Trophoblast cell (in vitro differentiated cells and primary cell): ENCODE data around the gene PIGO.
A peak's percentile ranks its signal among the peaks of the same experiment; 100 is the strongest.

ENCODE experiments used
- DNase-seq, 2 donors: peaks; one replicate each; pipeline ENCODE4 v3.0.0-alpha.2; 2016
- H2AFZ ChIP-seq: 2 replicates; pipeline ENCODE4 v1.6.1; 2013; ENCODE audit warnings: low read length, moderate library complexity, mild to moderate bottlenecking; ENCODE audit not compliant: insufficient read depth, poor library complexity
- H2AK5ac ChIP-seq: 2 replicates; pipeline ENCODE4 v1.6.1; 2013; ENCODE audit warnings: mild to moderate bottlenecking, low read length
- H2BK120ac ChIP-seq: 2 replicates; pipeline ENCODE4 v1.6.1; 2013; ENCODE audit warnings: low read length, mild to moderate bottlenecking, moderate library complexity; ENCODE audit not compliant: insufficient read depth, poor library complexity
- H2BK12ac ChIP-seq: 2 replicates; pipeline ENCODE4 v1.6.1; 2013; ENCODE audit warnings: mild to moderate bottlenecking, low read length, moderate library complexity
- H2BK5ac ChIP-seq: 2 replicates; pipeline ENCODE4 v1.6.1; 2013; ENCODE audit warnings: low read length, low read depth, moderate library complexity, mild to moderate bottlenecking; ENCODE audit not compliant: poor library complexity
- H3K14ac ChIP-seq: 2 replicates; pipeline ENCODE4 v1.6.1; 2013; ENCODE audit warnings: mild to moderate bottlenecking, low read length
- H3K18ac ChIP-seq: 2 replicates; pipeline ENCODE4 v1.6.1; 2013; ENCODE audit warnings: mild to moderate bottlenecking, low read length
- H3K23ac ChIP-seq: 2 replicates; pipeline ENCODE4 v1.6.1; 2013; ENCODE audit warnings: low read length
- H3K27ac ChIP-seq: 2 replicates; pipeline ENCODE4 v1.5.1; 2013; ENCODE audit warnings: low read depth, mild to moderate bottlenecking, inconsistent platforms, low read length, moderate library complexity
- H3K27me3 ChIP-seq: 2 replicates; pipeline ENCODE4 v1.6.1; 2013; ENCODE audit warnings: inconsistent platforms, mild to moderate bottlenecking, low read length, moderate library complexity; ENCODE audit not compliant: insufficient read depth
- H3K36me3 ChIP-seq, 2 experiments: 1 replicate in 1 of 2; 2 replicates in 1 of 2; pipeline ENCODE4 v1.6.1; 2013; ENCODE audit warnings: low read length in 2 of 2, mild to moderate bottlenecking in 2 of 2, moderate library complexity in 1 of 2; ENCODE audit not compliant: insufficient read depth in 2 of 2, control insufficient read depth in 1 of 2
- H3K4ac ChIP-seq: 2 replicates; pipeline ENCODE4 v1.6.1; 2013; ENCODE audit warnings: low read depth, mild to moderate bottlenecking, low read length, moderate library complexity
- H3K4me1 ChIP-seq, 2 experiments: 1 replicate in 1 of 2; 2 replicates in 1 of 2; pipeline ENCODE4 v1.6.1; 2013; ENCODE audit warnings: low read length in 2 of 2, mild to moderate bottlenecking in 2 of 2, moderate library complexity in 1 of 2; ENCODE audit not compliant: insufficient read depth in 2 of 2, control insufficient read depth in 1 of 2
- H3K4me2 ChIP-seq: 2 replicates; pipeline ENCODE4 v1.6.1; 2013; ENCODE audit warnings: inconsistent platforms, mild to moderate bottlenecking, low read length, moderate library complexity
- H3K4me3 ChIP-seq: 2 replicates; pipeline ENCODE4 v1.5.1; 2013; ENCODE audit warnings: mild to moderate bottlenecking, low read depth, low read length, inconsistent platforms
- H3K79me1 ChIP-seq: one replicate; pipeline ENCODE4 v1.6.1; 2013; ENCODE audit warnings: low read length
- H3K79me2 ChIP-seq: 2 replicates; pipeline ENCODE4 v1.6.1; 2013; ENCODE audit warnings: low read length, mild to moderate bottlenecking; ENCODE audit not compliant: control insufficient read depth, insufficient read depth, poor library complexity
- H3K9ac ChIP-seq: 2 replicates; pipeline ENCODE4 v1.6.1; 2013; ENCODE audit warnings: mild to moderate bottlenecking, low read length
- H3K9me3 ChIP-seq: 2 replicates; pipeline ENCODE4 v1.6.1; 2013; ENCODE audit warnings: low read depth, mild to moderate bottlenecking, control low read depth, inconsistent platforms, low read length; ENCODE audit not compliant: insufficient read depth
- H4K12ac ChIP-seq: 2 replicates; pipeline ENCODE4 v1.6.1; 2013; ENCODE audit warnings: low read depth, mild to moderate bottlenecking, low read length, moderate library complexity
- H4K8ac ChIP-seq: 2 replicates; pipeline ENCODE4 v1.6.1; 2013; ENCODE audit warnings: low read depth, mild to moderate bottlenecking, low read length, moderate library complexity
- H4K91ac ChIP-seq: one replicate; pipeline ENCODE4 v1.6.1; 2013; ENCODE audit warnings: low read depth, mild to moderate bottlenecking, low read length, moderate library complexity
- WGBS: extraction: QIAGEN DNeasy Blood & Tissue Kit; methylation state at CpG from one replicate; pipeline ENCODE4 v1.1.7; 2013; ENCODE audit warnings: missing lambda C conversion rate; ENCODE audit not compliant: insufficient read length, insufficient coverage; ENCODE audit errors: extremely low coverage; 5-methylcytosine and 5-hydroxymethylcytosine counted together

Gene PIGO

GRCh38 chr9:35105126-35105525 is 8.7 kb upstream of the PIGO start:
- Histone ChIP-seq H3K9ac (no peak overlapping the region), H3K4me3 (no peak overlapping the region), H3K79me2 (peaks cover 5% of the 10 kb centered on the region), H2AFZ (no peak overlapping the region), H4K91ac (no peak overlapping the region), H3K23ac (no peak overlapping the region), H2BK120ac (no peak overlapping the region), H4K8ac (no peak overlapping the region), H3K4ac (no peak overlapping the region), H3K27me3 (no peaks in the 10 kb centered on the region), H2BK5ac (no peak overlapping the region), H3K4me2 (no peak overlapping the region), H3K9me3 (no peaks in the 10 kb centered on the region), H3K79me1 (peaks cover 4% of the 10 kb centered on the region), H2BK12ac (no peak overlapping the region), H3K4me1 (peaks cover 9 to 14% of the 10 kb centered on the region in 2 experiments), H3K18ac (no peak overlapping the region), H4K12ac (no peak overlapping the region), H2AK5ac (no peak overlapping the region), H3K27ac (no peak overlapping the region), H3K36me3 (peaks cover 56 to 59% of the 10 kb centered on the region in 2 experiments), H3K14ac (no peak overlapping the region)
- WGBS = no CpG with 5 or more reads among the region's 12 CpGs
- no peak for DNase-seq

GRCh38 chr9:35104586-35104985 is 8.2 kb upstream of the PIGO start:
- Histone ChIP-seq H3K23ac (no peak overlapping the region), H2AFZ (no peak overlapping the region), H2BK5ac (no peak overlapping the region), H2BK120ac (no peak overlapping the region), H3K4me2 (no peak overlapping the region), H3K4me1 (peaks cover 8 to 11% of the 10 kb centered on the region in 2 experiments), H3K4me3 (no peak overlapping the region), H3K36me3 (peaks cover 59 to 64% of the 10 kb centered on the region in 2 experiments), H2AK5ac (no peak overlapping the region), H3K27me3 (no peaks in the 10 kb centered on the region), H3K9me3 (no peaks in the 10 kb centered on the region), H3K14ac (no peak overlapping the region), H3K18ac (no peak overlapping the region), H3K79me2 (peaks cover 5% of the 10 kb centered on the region), H4K12ac (no peak overlapping the region), H3K9ac (no peak overlapping the region), H3K4ac (no peak overlapping the region), H3K27ac (no peak overlapping the region), H2BK12ac (no peak overlapping the region), H3K79me1 (peaks cover 4% of the 10 kb centered on the region), H4K8ac (no peak overlapping the region), H4K91ac (no peak overlapping the region)
- WGBS = no CpG with 5 or more reads among the region's 4 CpGs
- no peak for DNase-seq

- Histone ChIP-seq H3K79me2 (peaks cover 5% of the 10 kb centered on the region), H3K27ac (no peak overlapping the region), H3K9ac (no peak overlapping the region), H3K4me1 (peaks cover 8 to 11% of the 10 kb centered on the region in 2 experiments), H3K14ac (no peak overlapping the region), H3K27me3 (no peaks in the 10 kb centered on the region), H3K9me3 (no peaks in the 10 kb centered on the region), H3K23ac (no peak overlapping the region), H2AFZ (no peak overlapping the region), H3K18ac (no peak overlapping the region), H4K8ac (peak overlapping the region; percentile 71), H3K79me1 (peaks cover 4% of the 10 kb centered on the region), H3K36me3 (peaks cover 59 to 65% of the 10 kb centered on the region in 2 experiments), H2BK12ac (no peak overlapping the region), H4K91ac (no peak overlapping the region), H2BK120ac (no peak overlapping the region), H3K4me2 (peak overlapping the region; percentile 96), H3K4me3 (peak overlapping the region; percentile 68), H4K12ac (no peak overlapping the region), H3K4ac (no peak overlapping the region), H2BK5ac (no peak overlapping the region), H2AK5ac (no peak overlapping the region)
- no peak for DNase-seq
- WGBS = no CpG with 5 or more reads among the region's 5 CpGs
These were observed 7.3 kb upstream of the PIGO start for GRCh38 chr9:35103660-35104191.

GRCh38 chr9:35102769-35103659 is 6.6 kb upstream of the PIGO start, which contains the start of gene STOML2:
TSS of gene STOML2 (minus strand) at chr9:35103131. CDS start at chr9:35103094, 37 bp downstream.
- H3K79me1 ChIP-seq = peaks cover 4% of the 10 kb centered on the region
- WGBS = no CpG with 5 or more reads among the region's 57 CpGs

More at GRCh38 chr9:35102769-35103659, 6.6 kb upstream of the PIGO start, which contains the start of gene STOML2:
- H3K23ac ChIP-seq = no peak within 1 kb of the TSS
- H4K12ac ChIP-seq = peak within 1 kb of the TSS; percentile 75
- peak within 1 kb of the TSS; percentile 93 for H4K8ac ChIP-seq
- peak within 1 kb of the TSS; percentile 66 for H3K4ac ChIP-seq
- H4K91ac ChIP-seq = peak within 1 kb of the TSS; percentile 77
- peak within 1 kb of the TSS; percentile 96 for H3K4me2 ChIP-seq
- peak within 1 kb of the TSS; percentile 25 for H2BK120ac ChIP-seq
- peak within 1 kb of the TSS; percentile 92 for H3K9ac ChIP-seq
- H3K36me3 ChIP-seq = peaks cover 53 to 59% of the 10 kb centered on the region in 2 experiments
- H2BK12ac ChIP-seq = no peak within 1 kb of the TSS
- H3K4me1 ChIP-seq = peaks cover 8 to 11% of the 10 kb centered on the region in 2 experiments
- peak within 1 kb of the TSS; percentile 42 for H2BK5ac ChIP-seq
- H3K4me3 ChIP-seq = peak within 1 kb of the TSS; percentile 82
- DNase-seq = peak; percentile 93 to 96
- H3K27me3 ChIP-seq = no peaks in the 10 kb centered on the region
- peak within 1 kb of the TSS; percentile 46 for H2AFZ ChIP-seq
- H3K14ac ChIP-seq = peak within 1 kb of the TSS; percentile 62
- H3K27ac ChIP-seq = peak within 1 kb of the TSS; percentile 9
- peak within 1 kb of the TSS; percentile 26 for H2AK5ac ChIP-seq
- H3K79me2 ChIP-seq = peaks cover 5% of the 10 kb centered on the region
- H3K18ac ChIP-seq = peak within 1 kb of the TSS; percentile 24
- no peaks in the 10 kb centered on the region for H3K9me3 ChIP-seq
